HFF-Myc (cell line): Measurements from ENCODE around the gene CDH4.
"Not testable (repeated sequence)": the region's sequence is repeated elsewhere in the genome, so short reads cannot be mapped to it uniquely, and the experiment has no call there.

Source experiments
- DNase-seq: peaks from one replicate; pipeline ENCODE4 v3.0.0-alpha.2; 2011; ENCODE audit warnings: low read depth; ENCODE audit errors: extremely low read depth
- H3K4me3 ChIP-seq: replicated peaks from 2 replicates; pipeline ENCODE4 v1.5.1; 2011; ENCODE audit warnings: low read depth, mild to moderate bottlenecking, control low read depth, low read length
- CTCF ChIP-seq: IDR thresholded peaks from 2 replicates; pipeline ENCODE4 v1.5.1; 2012; ENCODE audit warnings: mild to moderate bottlenecking, low read depth, low read length, control low read depth; ENCODE audit errors: missing control alignments

The CDH4 gene

GRCh38 chr20:61980647-61981583, 728.9 kb downstream of the CDH4 start:
- peak; percentile 48 for TF ChIP-seq CTCF
- DNase-seq: peak; percentile 6
- no peak overlapping the region for H3K4me3 ChIP-seq

GRCh38 chr20:61981691-61982090, 729.6 kb downstream of the CDH4 start:
- not testable (repeated sequence) for H3K4me3 ChIP-seq, DNase-seq

- no peak for DNase-seq
- no peak overlapping the region for H3K4me3 ChIP-seq
- no peak for TF ChIP-seq CTCF
These were observed 730.3 kb downstream of the CDH4 start for GRCh38 chr20:61982191-61982950.

- H3K4me3 ChIP-seq: no peak overlapping the region
- no peak for TF ChIP-seq CTCF
- no peak for DNase-seq
These were observed 730.9 kb downstream of the CDH4 start for GRCh38 chr20:61982951-61983315.

GRCh38 chr20:61983965-61984364, 731.9 kb downstream of the CDH4 start:
- DNase-seq: no peak
- no peak for TF ChIP-seq CTCF
- H3K4me3 ChIP-seq: no peak overlapping the region

- not testable (repeated sequence) for DNase-seq, H3K4me3 ChIP-seq
These were observed 732.4 kb downstream of the CDH4 start for GRCh38 chr20:61984431-61984830.

- DNase-seq: no peak
- no peak overlapping the region for H3K4me3 ChIP-seq
- TF ChIP-seq CTCF: no peak
These were observed 733.0 kb downstream of the CDH4 start for GRCh38 chr20:61985096-61985495.
